CD4-positive, alpha-beta T cell treated with Interferon gamma for 1 hour (primary cell): Measurements from ENCODE around the gene SPG7.
"Not testable (repeated sequence)": the region's sequence is repeated elsewhere in the genome, so short reads cannot be mapped to it uniquely, and the experiment has no call there.

Experiments used
- DNase-seq: peaks from one replicate; pipeline ENCODE4 v3.0.0-alpha.2; 2020

The SPG7 gene

DNA sequence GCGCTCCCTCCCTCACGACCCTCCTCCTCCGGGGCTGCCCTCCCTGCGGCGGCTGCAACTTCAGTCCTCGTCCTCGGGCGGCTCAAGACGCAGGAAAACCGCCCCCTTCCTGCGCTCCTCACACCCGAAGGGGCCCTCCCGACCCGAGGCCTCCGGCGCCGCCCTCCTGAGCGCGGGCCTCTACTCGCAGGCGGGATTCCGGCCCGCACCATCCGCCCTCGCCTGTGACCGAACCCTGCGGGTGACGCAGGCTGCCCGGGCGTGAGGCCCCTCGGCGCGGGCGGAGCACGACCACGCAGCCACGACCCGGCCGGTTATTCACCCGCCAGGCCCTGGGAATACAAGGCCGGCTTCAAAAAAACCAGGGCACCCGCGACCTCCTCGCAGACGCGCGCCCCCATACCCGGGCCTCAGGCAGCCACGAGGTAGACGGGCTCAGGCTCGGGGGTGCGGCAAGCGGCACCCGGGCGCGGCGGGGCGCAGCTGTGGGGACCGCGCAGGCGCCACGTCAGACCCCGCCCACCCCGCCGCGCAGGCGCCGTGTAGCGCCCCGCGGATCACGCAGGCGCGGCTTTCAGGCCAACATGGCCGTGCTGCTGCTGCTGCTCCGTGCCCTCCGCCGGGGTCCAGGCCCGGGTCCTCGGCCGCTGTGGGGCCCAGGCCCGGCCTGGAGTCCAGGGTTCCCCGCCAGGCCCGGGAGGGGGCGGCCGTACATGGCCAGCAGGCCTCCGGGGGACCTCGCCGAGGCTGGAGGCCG is at the start of gene SPG7:
Gene SPG7, plus strand, starts transcription at position 570 of the 757 bp plus-strand sequence. Its CDS starts 15 bp downstream, at position 585.
- DNase-seq, result peak; percentile 90

DNA sequence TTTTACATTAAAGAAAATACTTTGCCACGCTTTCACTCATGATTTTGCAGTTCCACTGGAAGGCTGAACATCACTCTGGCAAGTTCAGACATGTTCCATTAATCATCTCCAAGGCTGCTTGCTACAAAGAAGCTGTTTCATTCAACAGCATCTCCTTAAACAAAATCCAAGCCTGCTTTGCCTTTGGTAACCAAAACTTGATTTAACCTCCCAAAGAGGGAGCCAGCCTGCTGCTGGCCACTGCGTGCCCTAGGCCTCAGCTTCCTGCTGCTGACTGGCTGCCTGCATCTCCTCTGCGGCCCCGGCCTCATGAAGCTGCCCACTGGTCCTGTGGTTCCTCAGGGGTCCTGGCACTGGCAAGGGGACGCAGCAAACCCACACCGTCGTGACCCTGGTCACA is 49.7 kb upstream of the SPG7 start:
- DNase-seq, result no peak

DNA sequence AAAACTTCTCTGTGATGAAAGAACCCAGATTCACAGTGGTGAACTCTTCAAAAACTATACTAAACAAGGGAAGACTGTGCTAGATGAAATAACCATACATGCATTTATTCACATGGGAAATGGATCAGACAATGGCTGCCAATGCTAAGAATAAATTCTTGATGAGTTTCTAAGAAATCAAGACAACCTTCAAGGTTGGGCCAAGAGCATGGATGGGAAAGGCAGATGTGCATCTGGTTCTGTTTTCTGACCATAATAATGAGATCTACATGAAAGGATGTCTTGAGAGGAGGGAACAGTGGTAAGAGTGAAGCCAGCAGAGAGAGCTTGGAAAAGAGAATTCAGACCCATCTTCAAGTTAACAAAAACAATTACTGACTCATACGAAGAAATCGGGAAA is 49.2 kb upstream of the SPG7 start:
- DNase-seq, result no peak

DNA sequence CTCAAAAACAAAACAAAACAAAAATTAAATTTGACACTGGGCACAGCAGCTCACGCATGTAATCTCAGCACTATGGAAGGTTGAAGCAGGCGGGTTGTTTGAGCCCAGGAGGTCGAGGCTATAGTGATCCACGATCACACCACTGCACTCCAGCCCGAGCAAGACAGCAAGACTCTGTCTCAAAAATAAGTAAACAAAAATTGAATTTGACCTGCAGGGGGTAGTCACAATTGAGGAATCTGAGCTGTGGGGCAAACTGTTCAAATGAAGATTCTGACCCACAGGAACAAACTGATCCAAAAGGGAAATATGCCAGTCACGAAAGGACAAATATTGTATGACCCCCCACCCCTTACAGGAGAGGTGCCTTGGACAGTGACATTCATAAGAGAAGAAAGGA is 47.6 kb upstream of the SPG7 start:
- no peak for DNase-seq

DNA sequence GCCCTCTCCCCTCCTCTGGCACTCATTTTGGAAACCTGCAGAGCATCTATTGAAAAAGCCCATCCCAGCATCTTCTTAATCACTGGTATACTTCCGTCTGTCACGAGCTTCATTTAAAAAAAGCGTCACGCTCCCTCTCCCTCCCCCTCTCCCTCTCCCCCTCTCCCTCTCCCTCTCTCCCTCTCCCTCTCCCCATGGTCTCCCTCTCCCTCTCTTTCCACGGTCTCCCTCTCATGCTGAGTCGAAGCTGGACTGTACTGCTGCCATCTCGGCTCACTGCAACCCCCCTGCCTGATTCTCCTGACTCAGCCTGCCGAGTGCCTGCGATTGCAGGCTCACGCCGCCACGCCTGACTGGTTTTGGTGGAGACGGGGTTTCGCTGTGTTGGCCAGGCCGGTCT is 46.3 kb upstream of the SPG7 start:
- DNase-seq, result not testable (repeated sequence)

DNA sequence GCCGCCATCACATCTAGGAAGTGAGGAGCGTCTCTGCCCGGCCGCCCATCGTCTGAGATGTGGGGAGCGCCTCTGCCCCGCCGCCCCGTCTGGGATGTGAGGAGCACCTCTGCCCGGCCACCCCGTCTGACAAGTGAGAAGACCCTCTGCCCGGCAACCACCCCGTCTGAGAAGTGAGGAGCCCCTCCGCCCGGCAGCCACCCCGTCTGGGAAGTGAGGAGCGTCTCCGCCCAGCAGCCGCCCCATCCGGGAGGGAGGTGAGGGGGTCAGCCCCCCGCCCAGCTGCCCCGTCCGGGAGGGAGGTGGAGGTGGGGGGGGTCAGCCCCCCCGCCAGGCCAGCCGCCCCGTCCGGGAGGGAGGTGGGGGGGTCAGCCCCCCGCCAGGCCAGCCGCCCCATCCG is 45.6 kb upstream of the SPG7 start:
- DNase-seq, result not testable (repeated sequence)

DNA sequence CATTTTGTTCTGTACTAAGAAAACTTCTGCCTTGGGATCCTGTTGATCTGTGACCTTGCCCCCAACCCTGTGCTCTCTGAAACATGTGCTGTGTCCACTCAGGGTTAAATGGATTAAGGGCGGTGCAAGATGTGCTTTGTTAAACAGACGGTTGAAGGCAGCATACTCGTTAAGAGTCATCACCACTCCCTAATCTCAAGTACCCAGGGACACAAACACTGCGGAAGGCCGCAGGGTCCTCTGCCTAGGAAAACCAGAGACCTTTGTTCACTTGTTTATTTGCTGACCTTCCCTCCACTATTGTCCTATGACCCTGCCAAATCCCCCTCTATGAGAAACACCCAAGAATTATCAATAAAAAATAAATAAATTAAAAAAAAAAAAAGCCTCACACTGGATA is 44.9 kb upstream of the SPG7 start:
- not testable (repeated sequence) for DNase-seq

DNA sequence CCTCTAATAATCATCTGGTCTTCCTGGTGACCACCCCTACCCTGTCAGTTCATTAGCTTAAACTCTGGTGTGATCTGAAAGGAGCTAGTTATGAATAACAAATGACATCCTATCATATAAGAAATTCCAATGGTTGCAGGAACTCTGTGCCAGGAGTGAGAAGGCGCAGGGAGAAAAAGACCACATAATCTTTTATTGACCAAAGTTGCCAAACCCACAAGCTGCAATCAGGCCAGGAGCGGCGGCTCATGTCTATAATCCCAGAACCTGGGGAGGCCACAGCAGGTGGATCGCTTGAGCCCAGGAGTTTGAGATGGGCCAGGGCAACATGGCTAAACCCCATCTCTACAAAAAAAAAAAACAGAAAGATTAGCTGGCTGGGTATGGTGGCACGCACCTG is 41.3 kb upstream of the SPG7 start:
- DNase-seq, result no peak

DNA sequence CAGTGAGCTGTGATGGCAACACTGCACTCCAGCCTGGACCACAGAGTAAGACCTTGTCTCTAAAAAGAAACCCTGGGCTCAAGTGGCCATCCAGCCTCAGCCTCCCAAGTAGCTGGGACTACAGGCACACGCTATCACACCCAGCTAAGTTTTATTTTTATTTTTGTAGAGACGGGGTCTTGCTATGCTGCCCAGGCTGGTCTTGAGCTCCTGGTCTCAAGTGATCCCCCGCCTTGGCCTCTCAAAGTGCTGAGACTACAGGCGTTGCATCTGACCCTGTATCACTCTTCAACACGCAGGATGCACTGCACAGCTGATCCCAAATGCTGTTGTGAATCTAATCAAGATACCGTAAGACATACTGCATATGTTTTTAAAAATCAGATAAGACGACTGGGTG is 40.8 kb upstream of the SPG7 start:
- no peak for DNase-seq

DNA sequence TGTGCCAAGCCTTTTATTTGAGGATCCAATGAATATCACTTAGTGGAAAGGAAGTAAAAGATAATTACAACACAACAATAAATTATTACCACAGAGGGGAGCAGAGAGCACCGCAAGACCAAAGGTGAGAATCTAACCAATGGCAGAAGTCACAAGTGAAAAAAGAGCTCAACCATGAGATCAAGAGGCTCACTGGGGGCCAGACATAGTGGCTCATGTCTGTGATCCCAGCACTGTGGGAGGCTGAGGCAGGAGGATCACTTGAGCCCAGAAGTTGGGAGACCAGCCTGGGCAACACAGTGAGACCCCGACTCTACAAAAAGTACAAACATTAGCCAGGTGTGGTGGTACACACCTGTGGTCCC is 35.5 kb upstream of the SPG7 start:
- no peak for DNase-seq

DNA sequence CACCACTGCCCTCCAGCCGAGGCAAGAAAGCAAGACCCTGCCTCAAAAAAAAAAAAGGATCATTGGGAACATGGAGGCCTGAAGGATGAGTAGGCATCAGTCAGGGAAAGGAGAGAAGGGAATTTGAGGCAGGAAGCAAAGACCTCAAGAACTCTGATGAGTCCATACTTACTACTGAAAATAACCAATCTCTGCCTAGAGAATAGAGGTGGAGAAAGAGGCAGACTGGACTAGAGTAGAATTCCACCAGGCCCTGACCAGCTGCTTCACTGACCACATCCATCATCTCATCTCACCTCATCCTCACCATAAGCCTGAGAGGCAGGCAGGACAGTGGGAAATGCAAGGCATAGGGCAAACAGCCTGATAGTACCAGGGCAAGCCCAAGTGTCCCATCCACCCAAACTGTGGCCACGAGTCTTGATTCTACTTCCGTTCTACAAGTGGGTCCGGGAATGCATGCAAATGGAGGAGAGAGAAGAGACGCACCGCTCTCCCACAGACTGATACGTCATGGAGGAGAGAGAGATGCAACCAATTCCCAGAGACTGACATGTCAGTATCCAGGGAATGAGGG is 35.0 kb upstream of the SPG7 start:
- DNase-seq, result no peak

DNA sequence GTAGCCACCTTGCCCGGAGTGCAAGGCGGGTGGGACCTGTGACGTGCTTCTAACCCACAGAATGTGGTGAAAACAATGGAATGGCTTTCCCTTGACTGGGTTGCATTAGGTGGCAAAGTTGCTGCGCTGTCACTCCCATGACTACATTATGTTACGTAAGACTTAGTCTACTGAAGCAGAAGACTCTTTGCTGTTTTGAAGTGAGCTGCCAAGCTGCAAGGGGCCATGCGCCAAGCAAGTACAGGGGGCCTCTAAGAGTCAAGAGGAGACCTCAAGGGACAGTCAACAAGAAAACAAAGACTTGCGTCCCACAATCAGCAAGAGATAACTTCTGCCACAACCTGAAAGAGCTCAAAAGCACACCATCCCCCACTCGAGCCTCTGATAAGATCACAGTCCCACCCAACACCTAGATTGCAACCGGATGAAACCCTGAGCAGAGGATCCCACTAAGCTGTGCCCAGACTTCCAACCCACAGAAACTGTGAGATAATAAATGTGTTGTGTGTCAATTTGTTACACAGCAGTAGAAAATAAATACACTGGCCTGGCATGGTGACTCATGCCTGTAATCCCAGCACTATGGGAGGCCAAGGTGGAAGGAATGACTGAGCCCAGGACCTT is 34.3 kb upstream of the SPG7 start:
- DNase-seq, result no peak

DNA sequence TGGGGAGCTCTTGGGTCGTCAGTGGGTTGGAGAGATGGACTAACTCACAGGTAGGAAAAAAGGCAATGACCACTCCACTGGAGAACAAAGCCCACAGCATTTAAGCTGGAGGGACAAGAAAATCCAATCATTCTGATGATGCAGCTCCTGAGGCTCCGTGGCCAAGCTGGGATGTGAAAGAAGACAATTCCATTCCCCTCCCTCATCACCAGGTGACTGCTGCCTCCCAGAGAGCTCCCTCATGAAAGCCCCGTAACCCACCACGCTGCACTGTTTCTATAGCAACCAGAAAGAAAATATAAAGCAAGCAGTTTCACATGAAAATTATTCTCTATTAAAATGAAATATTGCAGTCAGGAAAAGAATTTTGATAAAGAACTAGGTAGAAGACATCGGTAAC is 33.1 kb upstream of the SPG7 start:
- no peak for DNase-seq

DNA sequence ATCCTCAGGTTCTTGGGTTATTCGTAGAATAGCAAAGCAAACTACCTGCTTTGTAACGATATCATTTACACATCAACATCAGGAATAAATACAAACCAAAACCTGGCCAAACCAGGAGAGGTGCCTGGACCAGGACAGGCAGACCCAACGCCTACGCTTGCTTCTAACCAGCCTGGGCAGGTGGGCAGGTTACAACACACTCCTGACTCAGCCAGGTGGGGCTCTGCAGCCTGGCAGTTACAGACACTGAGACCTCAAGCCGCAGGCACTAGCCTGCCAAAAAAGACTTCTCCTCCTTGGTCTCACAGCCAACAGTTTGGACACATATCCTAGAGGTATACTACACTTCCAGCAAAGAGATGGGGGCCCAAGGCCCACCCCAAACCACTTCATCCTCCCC is 31.8 kb upstream of the SPG7 start:
- DNase-seq, result no peak

DNA sequence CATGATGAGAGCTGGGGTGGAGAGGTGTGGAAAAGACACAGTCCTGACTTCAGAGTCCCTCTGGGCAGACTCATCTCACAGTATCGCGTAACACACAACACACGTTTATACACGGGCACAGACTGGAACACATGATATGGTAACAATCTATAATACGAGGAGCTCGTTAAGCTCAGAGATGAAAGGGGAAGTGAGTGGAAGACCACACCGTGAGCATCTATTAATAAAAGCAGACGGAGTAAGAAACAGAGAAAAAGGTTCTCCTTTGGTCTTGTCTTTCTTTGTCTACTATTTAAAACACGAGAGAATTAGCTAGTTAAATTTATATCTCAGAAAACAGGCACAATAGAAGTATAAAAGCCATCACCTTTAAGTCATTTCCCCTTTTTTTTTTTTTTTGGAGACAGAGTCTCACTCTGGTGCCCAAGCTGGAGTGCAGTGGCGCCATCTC is 31.4 kb upstream of the SPG7 start:
- no peak for DNase-seq

DNA sequence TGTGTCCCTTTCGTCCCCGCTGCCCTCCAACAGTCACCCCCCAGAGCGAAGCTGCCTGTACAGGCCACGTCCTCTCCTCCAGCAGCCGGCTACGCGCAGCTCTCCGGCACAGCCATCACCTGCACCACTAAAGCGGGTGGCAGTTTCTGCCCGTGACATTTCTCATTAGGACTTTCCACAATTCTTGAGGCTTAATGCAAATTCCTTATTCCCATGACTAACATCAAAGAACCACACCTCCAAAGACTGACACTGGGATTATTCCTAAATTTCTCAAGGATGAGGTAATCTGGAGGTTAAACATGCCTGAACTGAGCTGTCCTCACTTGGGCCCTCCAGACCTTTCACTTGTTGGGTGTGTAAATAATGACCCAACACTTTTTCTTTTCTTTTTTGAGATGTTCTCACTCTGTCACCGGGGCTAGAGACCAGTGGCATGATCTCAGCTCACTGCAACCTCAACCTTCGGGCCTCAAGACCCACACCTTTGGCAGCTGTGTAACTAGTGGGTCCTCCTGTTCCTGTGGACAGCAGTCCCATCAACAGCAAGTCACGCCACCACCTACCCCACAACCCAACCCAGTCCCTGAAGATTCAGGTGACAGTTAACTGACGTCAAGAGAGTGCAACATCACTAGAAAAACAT is 29.5 kb upstream of the SPG7 start:
- DNase-seq, result no peak

DNA sequence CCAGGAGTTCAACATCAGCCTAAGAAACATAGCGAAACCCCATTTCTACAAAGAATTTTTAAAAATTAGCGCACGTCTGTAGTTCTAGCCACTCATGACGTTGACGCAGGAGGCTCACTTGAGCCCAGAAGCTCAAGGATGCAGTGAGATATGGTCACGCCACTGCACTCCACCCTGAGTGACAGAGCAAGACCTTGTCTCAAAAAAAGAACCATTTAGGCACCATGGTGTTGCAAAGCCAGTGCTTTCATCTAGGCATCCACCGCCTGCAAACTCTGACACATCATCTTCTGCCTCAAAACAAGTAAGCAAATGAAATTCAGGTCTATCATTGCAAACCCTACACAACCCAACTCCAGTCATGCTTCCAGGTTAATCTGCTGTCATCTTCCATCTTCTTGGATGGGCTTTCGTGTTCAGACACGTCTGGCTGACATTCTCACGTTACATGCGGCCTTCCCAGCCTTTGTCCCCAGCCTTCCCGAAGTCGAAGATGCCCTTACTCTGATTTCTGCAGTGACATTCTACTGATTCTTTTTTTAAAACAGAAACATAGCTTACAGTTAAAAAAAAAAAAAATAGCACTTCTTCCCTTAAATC is 26.7 kb upstream of the SPG7 start:
- no peak for DNase-seq

DNA sequence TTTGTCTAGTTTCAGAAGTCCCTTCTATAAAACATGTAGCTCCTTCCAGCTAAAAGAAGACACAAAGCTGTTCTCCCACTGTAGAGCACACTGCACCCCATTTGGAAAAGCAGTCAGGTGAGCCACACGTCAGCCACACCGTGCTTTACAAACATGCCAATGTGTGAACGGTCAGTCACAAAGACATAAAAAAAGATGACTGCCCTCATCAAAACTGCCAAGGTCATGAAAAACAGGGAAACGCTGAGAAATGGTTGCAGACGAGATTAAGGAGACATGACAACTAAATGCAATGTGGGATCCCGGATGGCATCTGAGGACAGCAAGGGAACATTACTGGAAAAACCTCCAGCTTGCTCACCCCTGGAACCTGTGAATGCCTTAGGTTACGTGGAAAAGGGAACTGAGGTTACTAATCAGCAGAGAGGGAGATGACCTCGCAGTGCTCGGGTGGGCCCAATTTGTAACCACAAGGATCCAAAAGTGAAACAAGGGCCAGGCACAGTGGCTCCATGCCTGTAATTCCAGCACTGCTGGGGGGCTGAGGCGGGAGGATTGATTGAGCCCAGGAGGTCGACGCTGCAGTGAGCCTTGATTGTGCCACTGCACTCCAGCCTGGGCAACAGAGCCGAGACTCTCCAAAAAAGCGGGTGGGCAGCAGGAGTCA is 25.9 kb upstream of the SPG7 start:
- DNase-seq, result no peak

DNA sequence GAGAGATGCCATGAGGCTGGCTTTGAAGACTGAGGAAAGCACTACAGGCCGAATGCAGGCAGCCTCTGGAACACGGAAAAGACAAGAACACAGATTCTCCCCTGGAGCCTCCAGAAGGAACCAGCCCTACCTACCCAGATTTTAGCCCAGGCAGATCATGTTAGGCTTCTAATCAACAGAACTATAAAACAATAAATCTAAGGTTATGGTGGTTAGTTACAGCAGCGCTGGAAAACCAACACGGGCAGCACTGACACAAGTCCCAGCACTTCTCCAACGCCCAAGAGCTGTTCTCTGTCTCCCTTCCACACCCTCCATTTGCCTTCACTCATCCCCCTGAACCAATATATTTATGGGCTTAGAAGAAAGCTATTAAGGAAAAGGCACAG is 25.4 kb upstream of the SPG7 start:
- no peak for DNase-seq

DNA sequence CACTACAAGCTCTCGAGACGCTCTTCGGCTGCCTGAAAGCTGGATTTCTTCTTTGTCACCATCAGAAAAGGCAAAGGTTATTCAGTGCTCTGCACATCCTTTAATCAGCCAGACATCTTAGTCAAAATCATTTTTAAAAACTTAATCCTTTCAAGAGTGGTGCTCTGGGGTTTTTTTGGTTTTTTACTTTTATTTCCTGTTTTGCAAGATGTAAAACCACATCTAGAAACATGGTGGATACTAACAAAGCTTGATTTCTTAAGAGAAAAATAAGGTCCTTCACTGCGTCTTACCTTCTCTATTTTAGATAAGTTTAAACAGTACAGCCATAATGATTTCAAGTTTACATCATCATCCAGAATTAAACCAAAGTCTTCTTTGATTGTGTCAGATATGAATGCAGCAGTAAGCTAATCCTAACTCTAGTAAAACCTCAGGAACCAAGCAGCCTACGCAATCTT is 24.1 kb upstream of the SPG7 start:
- DNase-seq, result no peak

DNA sequence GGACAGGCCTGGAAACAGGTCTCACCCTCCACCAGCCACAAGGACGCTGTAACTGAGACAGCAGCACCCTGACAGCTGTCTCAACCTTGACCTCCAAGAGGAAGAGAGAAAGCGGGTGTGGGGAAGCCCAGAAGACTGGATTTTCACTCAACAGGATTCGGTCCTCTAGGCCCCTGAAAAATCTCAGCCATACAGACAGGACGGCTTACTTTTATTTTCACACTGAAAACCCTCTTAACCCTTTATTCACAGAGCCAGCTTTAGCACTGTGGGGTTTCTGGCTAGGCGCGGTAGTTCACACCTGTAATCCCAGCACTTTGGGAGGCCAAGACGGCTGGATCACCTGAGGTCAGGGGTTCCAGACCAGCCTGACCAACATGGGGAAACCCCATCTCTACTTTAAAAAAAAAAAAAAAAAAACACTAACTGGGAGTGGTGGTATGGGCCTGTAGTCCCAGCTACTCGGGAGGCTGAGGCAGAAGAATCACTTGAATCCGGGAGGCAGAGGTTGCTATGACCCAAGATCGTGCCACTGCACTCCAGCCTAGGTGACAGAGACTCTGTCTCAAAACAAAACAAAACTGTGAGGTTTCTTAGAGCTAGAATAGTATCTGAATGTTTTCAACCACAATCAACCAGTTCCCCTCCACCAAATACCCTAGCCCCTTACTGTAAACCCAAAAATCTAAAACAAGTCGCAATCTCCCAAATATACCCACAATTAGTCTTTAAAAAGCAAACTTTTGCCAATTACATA is 23.1 kb upstream of the SPG7 start:
- DNase-seq, result peak; percentile 42

DNA sequence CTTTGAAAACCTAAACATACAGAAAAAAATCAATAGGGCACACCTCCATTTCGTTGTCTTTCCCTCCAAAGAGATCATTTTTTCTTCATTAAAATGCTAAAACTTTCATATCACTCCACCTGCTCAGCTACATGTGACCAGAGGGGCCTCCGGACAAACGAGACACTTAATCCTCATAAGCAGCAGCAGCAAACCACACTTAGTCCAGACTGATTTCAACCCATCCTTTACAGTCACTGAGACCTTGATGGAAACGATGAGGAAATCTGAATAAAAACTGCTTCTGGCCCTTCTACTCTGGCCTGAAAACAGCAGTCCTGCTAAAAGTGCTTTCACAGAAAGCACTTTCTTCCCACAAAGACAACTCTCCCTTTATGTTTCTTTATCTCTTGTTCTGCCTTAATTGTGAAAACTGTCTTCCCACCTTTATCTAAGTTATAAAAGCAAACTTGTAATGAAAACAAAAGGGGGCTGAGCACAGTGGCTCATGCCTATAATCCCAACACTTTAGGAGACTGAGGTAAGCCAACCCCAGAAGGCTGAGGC is 22.4 kb upstream of the SPG7 start:
- DNase-seq, result no peak
